NCI-H748 (cell line): ENCODE measurements around the gene OR2AJ1.

Source experiments
- DNase-seq: peaks from one replicate; lab custom pipeline; 2025; ENCODE audit not compliant: unreplicated experiment; lab: John Stamatoyannopoulos, UW

The OR2AJ1 gene

DNA sequence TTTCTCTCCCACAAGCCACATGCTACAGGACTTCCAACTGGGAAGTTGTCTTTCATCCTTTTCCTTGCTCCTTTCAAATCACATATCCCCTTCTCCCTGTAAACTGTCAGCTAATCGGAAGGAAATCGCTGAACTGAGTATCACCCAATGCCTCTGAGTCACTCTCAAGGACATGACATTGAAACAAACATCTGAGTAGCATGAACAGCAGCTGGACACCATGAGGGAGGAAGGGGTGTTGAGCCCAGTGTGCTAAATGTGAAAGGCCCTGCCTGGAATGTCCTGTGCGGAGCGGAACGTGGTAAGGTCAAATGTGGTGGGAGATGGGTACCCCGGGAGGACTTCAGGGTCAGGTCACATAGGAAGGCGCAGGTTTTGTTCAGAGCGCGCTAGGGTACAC lies at the start of gene OR2AJ1:
OR2AJ1 (plus strand) TSS at position 22 of the 400 bp plus-strand sequence. CDS start 8,880 bp downstream, outside the sequence.
- no peak for DNase-seq

GRCh38 chr1:247883346-247883745 lies 41.3 kb upstream of the OR2AJ1 start:
- DNase-seq, result no peak

- no peak for DNase-seq
Observed at GRCh38 chr1:247884797-247885413, 39.8 kb upstream of the OR2AJ1 start.

GRCh38 chr1:247895163-247895637 lies 29.5 kb upstream of the OR2AJ1 start, which contains the start of gene OR2W3:
Gene OR2W3, plus strand, starts transcription at chr1:247895587. Its CDS starts 0 bp downstream, at chr1:247895587.
- DNase-seq, result no peak

- DNase-seq, result no peak
Observed at GRCh38 chr1:247895976-247896375, 28.7 kb upstream of the OR2AJ1 start.

- DNase-seq, result no peak
Observed at GRCh38 chr1:247904122-247904521, 20.6 kb upstream of the OR2AJ1 start.

DNA sequence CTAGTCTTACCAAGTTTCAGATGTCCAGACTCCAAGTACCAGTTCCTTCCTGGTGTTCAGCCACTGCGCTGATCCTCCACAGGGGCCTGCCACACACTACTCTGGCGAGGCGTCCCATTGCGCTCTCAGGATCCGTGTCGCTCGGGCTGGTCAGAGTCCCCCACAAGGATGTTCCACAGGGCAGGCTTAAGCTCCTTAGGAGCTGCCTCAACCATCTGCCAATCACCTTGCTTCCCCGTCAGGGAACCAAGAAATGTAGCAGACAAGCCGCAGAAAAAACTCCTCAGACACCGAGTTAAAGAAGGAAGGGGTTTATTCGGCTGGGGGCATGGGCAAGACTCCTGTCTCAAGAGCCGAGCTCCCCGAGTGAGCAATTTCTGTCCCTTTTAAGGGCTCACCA lies 19.5 kb upstream of the OR2AJ1 start:
- DNase-seq, result no peak

DNA sequence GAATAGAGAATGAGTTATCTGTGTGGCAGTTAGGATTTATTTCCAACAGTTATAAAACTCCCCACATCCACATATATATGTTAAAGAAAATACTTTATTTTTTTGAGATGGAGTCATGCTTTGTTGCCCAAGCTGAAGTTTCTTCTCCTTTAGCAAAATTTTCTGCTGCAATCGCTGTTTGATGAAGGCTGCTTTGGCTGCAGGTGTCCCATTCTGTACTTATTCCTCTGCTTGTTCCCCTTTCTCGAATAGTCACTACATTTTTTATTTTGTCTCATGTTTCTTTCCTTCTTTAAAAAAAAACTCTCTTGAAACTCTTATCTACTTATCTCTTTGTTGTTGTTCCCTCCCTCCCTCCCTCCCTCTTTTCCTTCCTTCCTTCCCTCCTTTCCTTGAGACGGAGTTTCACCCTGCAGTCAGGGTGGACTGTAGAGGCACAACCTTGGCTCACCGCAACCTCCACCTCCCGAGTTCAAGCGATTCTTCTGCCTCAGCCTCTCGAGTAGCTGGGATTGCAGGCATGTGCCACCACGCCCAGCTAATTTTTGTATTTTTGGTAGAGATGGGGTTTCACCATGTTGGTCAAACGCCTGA lies 18.7 kb upstream of the OR2AJ1 start:
- no peak for DNase-seq

- peak; percentile 14 for DNase-seq
Observed at GRCh38 chr1:247906504-247907047, 18.1 kb upstream of the OR2AJ1 start.

GRCh38 chr1:247908766-247909165 lies 15.9 kb upstream of the OR2AJ1 start:
- DNase-seq, result no peak

GRCh38 chr1:247913786-247914185 lies 10.9 kb upstream of the OR2AJ1 start:
- peak; percentile 7 for DNase-seq

DNA sequence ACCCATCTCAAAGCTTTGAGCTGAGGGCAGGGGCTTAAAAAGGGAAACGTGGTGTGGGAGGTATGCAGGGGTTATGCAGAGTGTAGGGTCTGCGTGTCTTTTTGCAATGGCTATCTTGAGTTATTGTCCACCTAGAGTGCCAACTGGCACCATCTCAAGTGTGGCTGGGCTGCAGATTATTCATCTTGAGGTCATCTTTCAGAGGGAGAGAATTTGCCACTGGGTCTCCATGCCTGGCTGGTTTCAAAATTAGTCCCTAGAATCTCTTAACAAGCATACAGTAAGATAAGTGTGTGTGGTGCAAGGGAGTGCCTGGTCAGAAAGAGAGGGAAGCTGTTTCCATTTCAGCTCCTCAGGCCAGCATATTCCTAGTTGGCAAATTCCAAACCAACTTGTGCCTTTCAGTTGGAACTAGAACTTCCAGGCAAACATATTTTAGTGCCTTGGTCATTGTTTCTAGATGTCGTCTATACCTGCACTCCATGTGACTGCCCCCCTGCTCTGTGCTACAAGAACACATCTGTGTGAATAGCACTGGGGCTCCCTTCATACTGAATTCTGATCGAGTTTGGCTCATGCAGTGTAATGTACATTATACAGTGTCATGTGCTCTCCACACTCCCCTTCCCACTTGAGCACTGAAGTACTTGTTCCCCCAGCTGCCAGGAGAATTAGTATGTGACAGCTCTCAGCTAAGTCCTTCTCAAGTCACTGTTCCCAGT lies 9.6 kb upstream of the OR2AJ1 start:
- DNase-seq, result no peak

DNA sequence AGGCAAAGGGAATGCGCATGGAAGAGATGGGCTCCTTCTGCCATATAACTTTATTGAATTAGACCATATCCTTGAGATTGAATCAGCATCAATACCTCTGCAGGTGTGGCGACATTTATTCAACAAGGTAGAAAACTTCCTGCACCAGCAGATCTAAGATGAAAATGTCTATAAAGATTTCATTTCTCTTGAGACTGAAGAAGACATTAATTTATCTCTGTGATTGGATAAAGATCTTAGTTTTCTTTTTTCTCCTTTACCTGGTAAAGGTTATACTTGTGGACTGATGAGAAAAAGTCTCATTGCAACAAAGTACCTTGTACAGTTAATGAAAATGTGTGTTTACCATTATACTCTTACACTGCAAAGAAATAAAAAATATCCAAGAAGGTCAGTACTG lies 4.7 kb upstream of the OR2AJ1 start, which contains the start of gene OR2T8:
OR2T8 (plus strand) TSS at position 301 of the 400 bp plus-strand sequence. CDS start 766 bp downstream, outside the sequence.
- no peak for DNase-seq

DNA sequence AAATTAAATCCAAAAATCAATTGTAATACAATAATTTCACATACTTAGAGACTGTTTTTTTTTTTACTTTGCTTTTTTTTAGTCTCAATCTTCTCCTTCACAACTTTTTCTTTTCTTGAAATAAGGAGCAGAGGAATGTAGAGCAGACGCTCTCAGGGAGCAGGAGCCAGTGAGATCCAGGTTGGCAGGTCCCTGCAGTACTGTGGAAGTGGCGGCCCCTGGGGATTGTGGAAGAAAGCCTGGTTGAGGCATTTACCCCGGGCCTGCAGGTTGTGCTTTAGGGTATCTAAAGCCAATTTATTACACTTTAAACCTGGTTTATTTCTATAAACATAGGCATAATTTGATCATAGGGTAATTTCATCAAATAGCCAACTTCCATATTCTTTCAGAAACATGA lies 748 bp upstream of the OR2AJ1 start:
- DNase-seq, result no peak

DNA sequence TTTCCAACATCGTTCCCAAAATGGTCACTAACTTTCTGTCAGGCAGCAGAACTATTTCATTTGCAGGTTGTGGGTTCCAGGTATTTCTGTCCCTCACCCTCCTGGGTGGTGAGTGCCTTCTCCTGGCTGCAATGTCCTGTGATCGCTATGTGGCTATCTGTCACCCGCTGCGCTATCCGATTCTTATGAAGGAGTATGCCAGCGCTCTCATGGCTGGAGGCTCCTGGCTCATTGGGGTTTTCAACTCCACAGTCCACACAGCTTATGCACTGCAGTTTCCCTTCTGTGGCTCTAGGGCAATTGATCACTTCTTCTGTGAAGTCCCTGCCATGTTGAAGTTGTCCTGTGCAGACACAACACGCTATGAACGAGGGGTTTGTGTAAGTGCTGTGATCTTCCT lies 9.3 kb downstream of the OR2AJ1 start:
- no peak for DNase-seq

DNA sequence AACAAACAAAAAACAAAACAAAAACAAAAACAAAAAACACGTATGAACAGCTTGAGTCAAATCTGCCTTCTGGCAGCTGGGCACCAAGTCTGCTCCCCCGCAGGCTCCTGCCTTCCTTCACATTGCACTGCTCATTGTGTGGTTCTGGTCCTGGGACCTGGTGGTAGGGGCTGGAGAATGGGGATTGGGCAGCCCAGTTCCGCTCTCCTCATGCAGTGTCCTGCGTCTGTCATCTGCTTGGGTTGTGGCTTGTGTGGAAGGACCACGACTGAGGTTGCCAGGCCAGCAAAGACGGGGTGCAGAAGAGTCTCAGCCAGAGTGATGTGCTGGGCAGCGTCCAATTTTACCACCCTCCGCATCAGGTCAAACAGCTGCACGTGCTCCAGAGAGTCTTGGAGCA lies 11.1 kb downstream of the OR2AJ1 start:
- DNase-seq, result no peak

DNA sequence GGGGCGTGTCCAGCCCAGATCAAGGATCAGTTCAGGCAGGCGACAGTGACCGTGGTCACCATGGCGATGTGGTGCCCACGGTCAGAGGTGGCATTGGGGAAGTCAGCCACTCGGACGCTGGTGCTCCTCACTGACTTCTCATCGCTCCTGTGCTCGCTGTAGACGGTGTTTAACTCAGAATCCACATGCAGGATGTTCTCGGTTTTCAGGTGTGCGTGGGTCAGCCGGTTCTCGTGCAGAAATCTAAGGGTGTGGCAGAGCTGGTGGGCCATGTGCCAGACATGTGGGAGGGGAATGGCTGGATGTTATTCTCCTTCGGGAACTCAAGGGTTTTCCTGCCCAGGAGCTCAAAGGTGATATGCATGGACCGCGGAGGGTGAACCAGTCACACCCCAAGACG lies 11.7 kb downstream of the OR2AJ1 start:
- no peak for DNase-seq

DNA sequence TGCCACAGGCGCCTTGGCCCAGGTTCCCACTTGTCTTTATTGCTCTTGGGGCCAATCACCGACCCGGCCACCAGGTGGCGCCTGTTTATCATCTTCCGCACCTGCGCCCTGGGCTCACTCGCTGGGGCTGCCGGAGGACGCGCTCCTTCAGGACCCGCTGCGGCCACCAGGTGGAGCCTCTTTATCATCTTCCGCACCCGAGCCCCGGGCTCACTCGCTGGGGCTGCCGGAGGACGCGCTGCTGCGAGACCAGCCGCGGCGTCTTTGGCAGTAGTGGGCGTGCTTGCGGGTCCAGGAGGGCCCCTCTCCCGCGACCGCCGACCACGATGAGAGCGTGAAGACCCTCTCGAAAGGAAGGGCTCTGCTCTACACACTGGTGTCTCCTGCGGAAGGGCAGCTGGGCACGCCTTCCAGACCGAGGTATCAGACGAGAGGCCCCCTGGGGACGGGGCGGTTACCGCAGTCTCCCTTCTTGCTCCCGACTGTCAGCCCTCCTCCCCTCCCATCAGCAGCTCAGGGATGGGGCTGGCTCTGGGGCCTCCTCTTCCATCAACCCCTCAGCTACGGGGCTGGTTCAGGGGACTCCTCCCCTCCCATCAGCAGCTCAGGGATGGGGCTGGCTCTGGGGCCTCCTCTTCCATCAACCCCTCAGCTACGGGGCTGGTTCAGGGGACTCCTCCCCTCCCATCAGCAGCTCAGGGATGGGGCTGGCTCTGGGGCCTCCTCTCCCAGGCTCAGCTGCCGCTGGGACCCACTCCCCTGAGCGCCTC lies 12.5 kb downstream of the OR2AJ1 start:
- peak; percentile 91 for DNase-seq

DNA sequence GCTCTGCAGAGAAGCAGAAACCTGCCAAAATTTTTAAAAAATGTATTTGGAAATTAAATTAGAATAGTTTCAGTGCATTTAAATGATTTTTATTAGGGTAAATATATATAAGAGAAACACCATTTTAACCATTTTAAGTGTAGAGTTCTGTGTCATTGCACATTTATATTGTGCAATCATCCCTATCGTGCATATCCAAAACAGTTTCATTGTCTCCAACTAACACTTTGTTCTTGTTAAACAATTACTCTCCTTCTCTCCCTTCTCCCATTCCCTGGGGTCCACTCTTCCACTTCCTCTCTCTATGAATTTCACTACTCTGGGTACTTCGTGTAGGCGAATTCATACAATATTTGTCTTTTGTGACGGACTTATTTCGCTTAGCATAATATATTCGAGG lies 17.9 kb downstream of the OR2AJ1 start:
- no peak for DNase-seq

GRCh38 chr1:247948558-247948957 lies 23.9 kb downstream of the OR2AJ1 start, which contains the start of gene OR2L8:
Gene OR2L8, plus strand, starts transcription at chr1:247948858. Its CDS starts 0 bp downstream, at chr1:247948858.
- DNase-seq, result no peak

DNA sequence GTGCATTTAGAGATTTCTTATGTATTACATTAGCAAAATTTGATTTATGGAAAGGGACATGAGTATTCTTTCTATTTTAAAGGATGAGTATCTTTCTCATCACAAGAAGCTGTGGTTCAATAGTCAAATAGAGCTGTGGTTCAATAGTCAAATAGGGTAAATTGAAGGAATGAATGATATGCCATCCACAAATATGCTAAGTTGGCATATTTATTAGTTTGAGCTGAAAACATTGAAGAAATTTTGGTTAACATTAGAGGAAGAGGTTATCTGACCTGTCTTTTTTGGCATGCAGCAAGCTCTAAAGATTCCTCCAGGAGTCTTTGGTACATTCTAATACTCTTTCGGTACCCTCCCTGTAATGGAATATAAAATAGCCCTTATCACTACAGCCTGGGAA lies 28.7 kb downstream of the OR2AJ1 start:
- no peak for DNase-seq
